Naive thymus-derived CD4-positive, alpha-beta T cell (primary cell): ENCODE data around the gene MTMR3. TPM values are rescaled to one million over a fixed set of nuclear protein-coding genes. Genes with fewer than 3 reads are reported as not detected.
"Not testable (repeated sequence)": the region's sequence is repeated elsewhere in the genome, so short reads cannot be mapped to it uniquely, and the experiment has no call there.

Experiments used
- ATAC-seq: fragments of 150-1000 bp; cut with Tn5 transposase; 2 replicates; pipeline ENCODE4 v1.10.0; 2021; ENCODE audit warnings: mild to moderate bottlenecking, moderate library complexity
- CTCF ChIA-PET: fragments of 350-600 bp; sonication (Branson Sonifier 250); formaldehyde crosslinking; loops from one replicate; lab custom pipeline; 2021; ENCODE audit warnings: antibody characterized with exemption; lab: Charles Lee
- POLR2A ChIA-PET: fragments of 350-600 bp; sonication (Branson Sonifier 250); formaldehyde crosslinking; loops from one replicate; lab custom pipeline; 2021; ENCODE audit warnings: antibody characterized with exemption, inconsistent platforms; lab: Charles Lee
- DNase-seq, 9 donors: peaks; one replicate each; pipeline versions ENCODE4 v3.0.0 to v3.0.0-alpha.2; 2020 to 2022; ENCODE audit warnings: mixed read lengths in 1 of 9
- H3K27ac ChIP-seq: one replicate; pipeline ENCODE4 v1.7.0; 2013; ENCODE audit warnings: mild to moderate bottlenecking, low read depth, low read length, moderate library complexity
- H3K27me3 ChIP-seq, 2 donors: one replicate each; pipeline ENCODE4 v1.7.0; 2013; ENCODE audit warnings: low read length in 2 of 2, mild to moderate bottlenecking in 2 of 2, moderate library complexity in 2 of 2; ENCODE audit not compliant: control insufficient read depth in 2 of 2, insufficient read depth in 2 of 2
- H3K36me3 ChIP-seq, 3 experiments: 1 replicate in 2 of 3; 2 replicates in 1 of 3; pipeline ENCODE4 v1.7.0; 2013; ENCODE audit warnings: low read length in 3 of 3, mild to moderate bottlenecking in 3 of 3, moderate library complexity in 1 of 3; ENCODE audit not compliant: insufficient read depth in 3 of 3, control insufficient read depth in 2 of 3
- H3K4me1 ChIP-seq, 2 donors: one replicate each; pipeline ENCODE4 v1.7.0; 2013; ENCODE audit warnings: low read length in 2 of 2, mild to moderate bottlenecking in 2 of 2, moderate library complexity in 1 of 2; ENCODE audit not compliant: control insufficient read depth in 2 of 2, insufficient read depth in 2 of 2
- H3K4me3 ChIP-seq: 2 replicates; pipeline ENCODE4 v1.7.0; 2013; ENCODE audit warnings: mild to moderate bottlenecking, low read length
- H3K9me3 ChIP-seq, 3 experiments: 1 replicate in 2 of 3; 2 replicates in 1 of 3; pipeline ENCODE4 v1.7.0; 2013; ENCODE audit warnings: low read length in 3 of 3; ENCODE audit not compliant: control insufficient read depth in 2 of 3
- H3K27ac Mint-ChIP-seq, 9 donors: one replicate each; pipeline ENCODE4 v1.8.0; 2020 to 2022; ENCODE audit warnings: mixed read lengths in 9 of 9, mild to moderate bottlenecking in 8 of 9, moderate library complexity in 5 of 9, inconsistent platforms in 2 of 9
- H3K27me3 Mint-ChIP-seq, 5 donors: one replicate each; pipeline ENCODE4 v1.8.0; 2021 to 2022; ENCODE audit warnings: mixed read lengths in 5 of 5, mild to moderate bottlenecking in 1 of 5
- H3K36me3 Mint-ChIP-seq, 5 donors: one replicate each; pipeline ENCODE4 v1.8.0; 2020 to 2022; ENCODE audit warnings: mixed read lengths in 5 of 5, mild to moderate bottlenecking in 3 of 5, inconsistent platforms in 1 of 5
- H3K4me1 Mint-ChIP-seq, 7 donors: one replicate each; pipeline ENCODE4 v1.8.0; 2020 to 2022; ENCODE audit warnings: mixed read lengths in 7 of 7, mild to moderate bottlenecking in 3 of 7, inconsistent platforms in 1 of 7
- H3K4me3 Mint-ChIP-seq, 10 donors: one replicate each; pipeline ENCODE4 v1.8.0; 2020 to 2022; ENCODE audit warnings: mild to moderate bottlenecking in 10 of 10, mixed read lengths in 10 of 10, moderate library complexity in 6 of 10, inconsistent platforms in 2 of 10
- H3K9me3 Mint-ChIP-seq, 11 donors: one replicate each; pipeline ENCODE4 v1.8.0; 2020 to 2022; ENCODE audit warnings: mixed read lengths in 11 of 11, mild to moderate bottlenecking in 4 of 11, inconsistent platforms in 1 of 11, moderate library complexity in 1 of 11
- intact Hi-C, 2 donors: fragments of 100-400 bp; cut with micrococcal nuclease; formaldehyde crosslinking; loops; one replicate each; pipeline ENCODE4 v1.15.1; 2023
- polyA plus RNA-seq, 2 donors: library from polyadenylated mRNA; unstranded; fragments of 300-500 nt; fragmentation: Illumina TruSeq; gene quantifications; one replicate each; pipeline ENCODE4 v1.2.3, GENCODE V29; 2021
- total RNA-seq, 6 experiments: library from RNA in 5 of 6; stranded (reverse) in 5 of 6; gene quantifications; 1 replicate in 5 of 6; 2 replicates in 1 of 6; pipeline ENCODE4 v1.2.3 and lab custom pipeline; 2021 to 2026

Gene MTMR3
- total and polyA plus RNA-seq, 7 experiments from 2014 or later: 14.2 to 88.7 (median 60.6) TPM

DNA sequence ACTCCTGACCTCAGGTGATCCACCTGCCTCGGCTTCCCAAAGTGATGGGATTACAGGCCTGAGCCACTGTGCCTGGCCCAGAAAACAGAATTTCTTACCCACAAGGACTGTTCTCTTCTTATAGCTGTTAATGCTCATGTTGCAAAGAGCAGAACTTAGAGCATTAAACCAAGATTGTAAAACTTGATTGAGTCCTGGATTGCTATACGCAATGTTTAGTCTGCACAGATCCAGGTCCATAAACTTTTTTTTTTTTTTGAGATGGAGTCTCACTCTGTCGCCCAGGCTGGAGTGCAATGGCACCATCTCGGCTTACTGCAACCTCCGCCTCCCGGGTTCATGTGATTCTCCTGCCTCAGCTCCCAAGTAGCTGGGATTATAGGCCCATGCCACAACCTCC lies 178.1 kb downstream of the MTMR3 start:
- H3K27ac ChIP-seq, DNase-seq, H3K36me3 ChIP-seq, POLR2A ChIA-PET, H3K27ac Mint-ChIP-seq, H3K4me3 ChIP-seq, CTCF ChIA-PET, H3K4me3 Mint-ChIP-seq, ATAC-seq, intact Hi-C loops, H3K4me1 Mint-ChIP-seq, H3K4me1 ChIP-seq, H3K27me3 ChIP-seq: not testable (repeated sequence)
- H3K9me3 ChIP-seq: peaks cover 0 to 19% (median 0%) of the 10 kb centered on the region in 3 experiments
- Mint-ChIP-seq H3K27me3 (peaks cover 0 to 32% (median 18%) of the 10 kb centered on the region in 5 donors), H3K9me3 (peaks cover 10 to 71% (median 28%) of the 10 kb centered on the region in 11 donors), H3K36me3 (peaks cover 0 to 29% (median 9%) of the 10 kb centered on the region in 5 donors)

DNA sequence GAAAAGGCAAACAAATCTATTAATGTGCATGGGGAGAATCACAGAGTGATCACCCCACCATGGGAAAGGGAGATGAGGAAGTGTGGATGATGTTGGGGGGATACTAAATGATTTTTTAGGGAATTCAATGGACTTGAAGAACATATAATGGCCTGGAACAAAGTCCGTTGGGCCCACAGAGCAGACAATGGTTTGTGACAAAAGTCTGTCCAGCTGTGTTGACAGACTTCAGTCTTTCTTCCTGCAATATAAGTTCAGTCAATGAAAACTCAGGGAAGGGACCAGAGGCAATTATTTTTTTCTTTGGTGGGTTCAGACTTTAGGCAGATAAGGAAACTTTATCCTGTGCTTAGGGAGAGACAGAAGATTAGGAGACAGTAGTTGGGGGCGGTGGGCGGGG lies 179.3 kb downstream of the MTMR3 start:
- Mint-ChIP-seq H3K4me1 (no peaks in the 10 kb centered on the region), H3K4me3 (no peak overlapping the region), H3K36me3 (peaks cover 0 to 21% (median 6%) of the 10 kb centered on the region in 5 donors), H3K27ac (no peak overlapping the region), H3K9me3 (peaks cover 8 to 59% (median 25%) of the 10 kb centered on the region in 11 donors), H3K27me3 (peaks cover 0 to 27% (median 18%) of the 10 kb centered on the region in 5 donors)
- ChIA-PET POLR2A (no interaction called here), CTCF (no interaction called here)
- no peaks in the 10 kb centered on the region for H3K4me1 ChIP-seq
- DNase-seq (no peak), ATAC-seq (no peak)
- H3K9me3 ChIP-seq: peaks cover 0 to 14% (median 0%) of the 10 kb centered on the region in 3 experiments
- no peaks in the 10 kb centered on the region for H3K36me3 ChIP-seq
- no peak overlapping the region for H3K4me3 ChIP-seq
- H3K27me3 ChIP-seq: no peaks in the 10 kb centered on the region
- no peak overlapping the region for H3K27ac ChIP-seq
- intact Hi-C loops: no loop called here

DNA sequence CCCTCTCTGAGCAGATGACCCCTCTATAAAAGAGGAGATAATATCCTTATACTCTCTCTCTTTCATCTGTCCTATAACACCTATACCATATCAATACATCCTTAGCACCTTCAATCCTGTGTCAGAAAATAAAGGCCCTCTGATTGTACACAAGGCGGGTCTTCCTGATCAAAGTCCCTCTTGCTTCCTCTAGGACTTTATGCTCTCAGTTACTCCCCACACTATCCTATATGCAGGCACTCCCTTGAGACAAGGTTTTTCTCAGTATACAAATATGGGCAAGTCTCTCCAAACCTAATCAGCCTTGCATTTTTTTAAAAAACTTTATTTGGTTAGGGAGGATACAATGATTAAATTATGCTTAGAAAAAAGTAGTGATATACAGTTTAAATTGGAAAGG lies 180.0 kb downstream of the MTMR3 start:
- ATAC-seq: no peak
- Histone ChIP-seq H3K4me3 (no peak overlapping the region), H3K27me3 (no peaks in the 10 kb centered on the region), H3K4me1 (no peaks in the 10 kb centered on the region), H3K9me3 (peaks cover 0 to 10% (median 0%) of the 10 kb centered on the region in 3 experiments), H3K27ac (no peak overlapping the region), H3K36me3 (no peaks in the 10 kb centered on the region)
- peaks cover 0 to 18% (median 6%) of the 10 kb centered on the region in 5 donors for H3K36me3 Mint-ChIP-seq
- intact Hi-C loops: no loop called here
- CTCF ChIA-PET: no interaction called here
- POLR2A ChIA-PET: no interaction called here
- no peaks in the 10 kb centered on the region for H3K4me1 Mint-ChIP-seq
- peaks cover 0 to 24% (median 17%) of the 10 kb centered on the region in 5 donors for H3K27me3 Mint-ChIP-seq
- no peak for DNase-seq
- H3K9me3 Mint-ChIP-seq: peaks cover 8 to 55% (median 22%) of the 10 kb centered on the region in 11 donors
- no peak overlapping the region for H3K27ac Mint-ChIP-seq
- no peak overlapping the region for H3K4me3 Mint-ChIP-seq

DNA sequence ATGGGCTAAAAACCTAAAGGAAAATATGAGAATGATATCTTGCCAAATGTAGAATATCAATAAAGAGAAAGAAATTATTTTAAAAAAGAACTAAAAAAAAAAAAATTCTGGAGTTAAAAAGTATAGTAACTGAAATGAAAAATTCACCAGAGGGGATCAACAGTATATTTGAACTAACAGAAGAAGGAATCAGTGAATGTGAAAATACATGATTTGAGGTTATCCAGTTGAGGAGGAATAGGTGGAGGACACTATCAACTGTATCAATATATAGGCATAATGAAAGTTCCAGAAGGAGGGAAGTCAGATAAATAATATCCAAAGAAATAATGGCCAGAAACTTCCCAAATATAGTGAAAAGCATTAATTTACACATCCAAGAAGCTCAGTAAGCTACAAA lies 181.2 kb downstream of the MTMR3 start:
- intact Hi-C loops: no loop called here

DNA sequence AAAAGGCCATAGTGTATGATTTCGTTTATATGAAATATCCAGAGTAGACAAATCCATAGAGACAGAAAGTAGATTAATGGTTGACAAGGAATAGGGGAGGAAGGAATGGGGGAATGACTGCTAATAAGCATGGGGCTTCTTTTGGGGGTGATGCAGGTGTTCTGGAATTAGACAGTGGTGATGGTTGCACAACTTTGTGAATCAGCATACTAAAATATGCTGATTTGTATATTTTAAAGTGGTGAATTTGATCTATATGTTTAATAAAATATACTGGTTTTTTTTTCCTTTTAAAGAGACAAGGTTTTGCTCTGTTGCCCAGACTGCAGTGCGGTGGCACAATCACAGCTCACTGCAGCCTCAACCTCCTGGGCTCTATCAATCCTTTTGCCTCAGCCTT lies 190.8 kb downstream of the MTMR3 start:
- no peak overlapping the region for H3K27ac Mint-ChIP-seq
- H3K4me1 Mint-ChIP-seq: peaks cover 3 to 12% (median 8%) of the 10 kb centered on the region in 7 donors
- ATAC-seq (no peak), DNase-seq (no peak)
- H3K9me3 ChIP-seq: no peaks in the 10 kb centered on the region
- peaks cover 0 to 2% (median 0%) of the 10 kb centered on the region in 5 donors for H3K36me3 Mint-ChIP-seq
- peaks cover 0 to 2% (median 0%) of the 10 kb centered on the region in 11 donors for H3K9me3 Mint-ChIP-seq
- H3K27ac ChIP-seq: no peak overlapping the region
- H3K27me3 Mint-ChIP-seq: peaks cover 0 to 40% (median 16%) of the 10 kb centered on the region in 5 donors
- ChIA-PET CTCF (no interaction called here), POLR2A (no interaction called here)
- no peaks in the 10 kb centered on the region for H3K4me1 ChIP-seq
- H3K4me3 ChIP-seq: no peak overlapping the region
- H3K4me3 Mint-ChIP-seq: no peak overlapping the region
- no peaks in the 10 kb centered on the region for H3K36me3 ChIP-seq
- no peaks in the 10 kb centered on the region for H3K27me3 ChIP-seq
- intact Hi-C loops: no loop called here

More for the DNA sequence above, 181.2 kb downstream of the MTMR3 start:
- peaks cover 0 to 10% (median 0%) of the 10 kb centered on the region in 3 experiments for H3K9me3 ChIP-seq
- ChIA-PET POLR2A (interaction anchor here (0.6 kb wide), 1 partner anchor 64 kb away, joined by 4 read pairs; no protein-coding TSS in a partner anchor), CTCF (no interaction called here)
- H3K4me1 Mint-ChIP-seq: no peaks in the 10 kb centered on the region
- DNase-seq (no peak), ATAC-seq (no peak)
- H3K27me3 Mint-ChIP-seq: peaks cover 0 to 24% (median 17%) of the 10 kb centered on the region in 5 donors
- no peak overlapping the region for H3K4me3 ChIP-seq
- no peaks in the 10 kb centered on the region for H3K36me3 ChIP-seq
- no peaks in the 10 kb centered on the region for H3K4me1 ChIP-seq
- no peak overlapping the region for H3K27ac Mint-ChIP-seq
- H3K4me3 Mint-ChIP-seq: no peak overlapping the region
- H3K36me3 Mint-ChIP-seq: peaks cover 0 to 16% (median 6%) of the 10 kb centered on the region in 5 donors
- peaks cover 8 to 43% (median 16%) of the 10 kb centered on the region in 11 donors for H3K9me3 Mint-ChIP-seq
- no peak overlapping the region for H3K27ac ChIP-seq
- H3K27me3 ChIP-seq: no peaks in the 10 kb centered on the region

DNA sequence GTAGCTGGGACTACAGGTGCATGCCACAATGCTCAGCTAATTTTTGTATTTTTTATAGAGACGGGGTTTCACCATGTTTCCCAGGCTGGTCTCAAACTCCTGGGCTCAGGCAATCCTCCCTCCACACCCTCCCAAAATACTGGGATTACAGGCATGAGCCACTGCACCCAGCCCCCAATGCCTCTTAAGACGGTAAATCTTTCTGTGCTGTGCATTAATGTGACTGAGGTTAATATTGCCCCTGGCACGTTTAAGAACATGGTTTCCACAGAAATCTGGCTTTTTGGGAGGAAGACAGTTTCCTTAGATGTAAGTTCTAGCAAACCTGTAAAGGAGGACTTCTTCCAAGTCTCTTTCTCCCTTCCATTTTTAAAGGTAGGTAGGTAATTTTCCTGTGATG lies 191.2 kb downstream of the MTMR3 start:
- Mint-ChIP-seq H3K27me3 (peaks cover 0 to 40% (median 16%) of the 10 kb centered on the region in 5 donors), H3K36me3 (peaks cover 0 to 2% (median 0%) of the 10 kb centered on the region in 5 donors), H3K27ac (no peak overlapping the region), H3K4me3 (no peak overlapping the region), H3K9me3 (peaks cover 0 to 3% (median 0%) of the 10 kb centered on the region in 11 donors), H3K4me1 (peaks cover 6 to 16% (median 12%) of the 10 kb centered on the region in 7 donors)
- ChIA-PET POLR2A (no interaction called here), CTCF (no interaction called here)
- Histone ChIP-seq H3K4me3 (no peak overlapping the region), H3K9me3 (no peaks in the 10 kb centered on the region), H3K4me1 (no peaks in the 10 kb centered on the region), H3K36me3 (no peaks in the 10 kb centered on the region), H3K27me3 (no peaks in the 10 kb centered on the region), H3K27ac (no peak overlapping the region)
- DNase-seq: no peak
- intact Hi-C loops: no loop called here
- no peak for ATAC-seq

DNA sequence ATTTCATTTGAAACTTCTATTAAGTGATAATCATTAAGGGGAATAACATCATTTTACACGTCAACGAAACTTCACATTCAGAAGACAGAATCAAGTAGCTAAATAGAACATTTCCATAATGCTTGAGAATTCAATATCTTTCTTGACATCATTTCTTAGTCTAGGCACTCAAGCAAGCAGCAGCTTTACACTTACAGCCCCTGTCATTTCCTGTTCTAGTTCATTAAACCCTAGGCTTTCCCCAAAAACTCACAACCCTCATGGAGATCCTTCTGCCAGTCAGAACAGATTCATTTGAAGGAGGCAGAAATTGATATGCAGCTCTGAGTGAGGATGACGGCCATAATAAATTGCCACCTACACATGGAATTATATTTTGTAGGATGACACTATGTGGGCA lies 192.0 kb downstream of the MTMR3 start:
- H3K4me3 Mint-ChIP-seq: no peak overlapping the region
- CTCF ChIA-PET: no interaction called here
- H3K4me1 Mint-ChIP-seq: peaks cover 6 to 18% (median 14%) of the 10 kb centered on the region in 7 donors
- no peak for DNase-seq
- Histone ChIP-seq H3K27ac (no peak overlapping the region), H3K9me3 (no peaks in the 10 kb centered on the region), H3K4me1 (no peaks in the 10 kb centered on the region), H3K27me3 (no peaks in the 10 kb centered on the region), H3K36me3 (no peaks in the 10 kb centered on the region), H3K4me3 (no peak overlapping the region)
- peaks cover 0 to 37% (median 16%) of the 10 kb centered on the region in 5 donors for H3K27me3 Mint-ChIP-seq
- intact Hi-C loops: no loop called here
- H3K9me3 Mint-ChIP-seq: peaks cover 0 to 3% (median 0%) of the 10 kb centered on the region in 11 donors
- POLR2A ChIA-PET: no interaction called here
- H3K36me3 Mint-ChIP-seq: peaks cover 0 to 2% (median 0%) of the 10 kb centered on the region in 5 donors
- H3K27ac Mint-ChIP-seq: no peak overlapping the region
- no peak for ATAC-seq
